Cortex of kidney (tissue), 1 donor: ENCODE results near the gene B4GALNT3.
"Not testable (repeated sequence)": the region's sequence is repeated elsewhere in the genome, so short reads cannot be mapped to it uniquely, and the experiment has no call there.

Source experiments
- DNase-seq: peaks from one replicate; lab custom pipeline; 2025; lab: John Stamatoyannopoulos, UW

The B4GALNT3 gene

DNA sequence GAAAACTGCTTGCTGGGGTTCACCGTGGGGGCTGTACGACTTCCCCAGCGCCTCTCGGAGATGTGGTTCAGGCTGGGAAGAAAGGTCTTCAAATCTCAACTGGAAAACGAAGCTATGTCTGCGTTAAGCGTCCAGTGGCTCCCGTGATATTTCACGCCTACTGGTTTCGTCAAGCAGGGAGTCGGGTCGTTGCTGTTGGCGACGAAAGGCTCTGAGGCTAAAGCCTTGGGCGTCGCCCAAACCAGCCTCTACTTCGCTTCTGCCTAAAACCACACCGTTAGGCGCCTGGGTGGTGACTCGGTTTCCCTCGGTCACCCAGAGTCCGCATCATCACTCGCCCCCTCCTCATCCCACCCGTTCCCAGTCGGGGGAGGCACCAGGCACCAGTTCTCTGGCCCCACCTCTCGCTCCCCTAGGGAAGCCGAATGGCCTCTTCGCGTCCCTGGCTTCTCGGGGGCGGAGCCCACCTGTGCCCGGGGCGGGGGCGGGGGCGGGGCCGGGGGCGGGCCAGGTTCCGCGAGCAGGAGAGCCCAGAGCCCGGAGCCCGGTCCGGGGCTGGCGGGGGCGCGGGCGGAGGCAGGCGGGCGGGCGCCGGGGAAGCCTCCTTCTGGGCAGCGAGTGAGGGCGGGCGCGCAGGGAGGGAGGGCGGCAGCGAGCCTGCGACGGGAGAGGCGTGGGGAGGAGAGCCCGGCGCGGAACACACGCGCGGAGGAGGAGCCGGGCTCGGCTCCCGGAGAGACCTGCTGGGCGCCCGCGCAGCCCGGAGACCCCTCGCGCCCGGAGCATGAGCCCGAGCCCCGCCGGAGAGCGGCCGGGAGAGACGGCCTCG is at the start of gene B4GALNT3:
Gene B4GALNT3, plus strand, starts transcription at position 510 of the 829 bp plus-strand sequence. CDS start 438 bp downstream, outside the sequence.
- no peak for DNase-seq

DNA sequence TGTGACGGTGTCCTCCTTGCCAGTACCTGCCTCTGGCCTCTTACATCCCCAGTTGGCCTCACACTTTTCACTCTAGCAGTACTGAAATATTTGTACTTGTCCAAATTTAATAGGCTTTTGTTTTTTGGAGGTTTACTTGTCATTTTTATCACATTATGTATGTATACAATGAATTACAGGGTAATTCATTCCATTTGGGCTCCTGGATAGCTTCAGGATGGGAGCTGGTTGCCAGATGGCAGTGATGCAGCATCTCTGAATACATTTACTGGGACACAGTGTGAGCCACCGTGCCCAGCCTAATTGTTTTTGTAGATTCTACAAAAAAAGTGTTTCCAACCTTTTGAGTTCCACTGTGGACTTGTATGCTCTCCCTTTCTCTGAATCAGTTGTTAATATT is 44.9 kb upstream of the B4GALNT3 start:
- no peak for DNase-seq

DNA sequence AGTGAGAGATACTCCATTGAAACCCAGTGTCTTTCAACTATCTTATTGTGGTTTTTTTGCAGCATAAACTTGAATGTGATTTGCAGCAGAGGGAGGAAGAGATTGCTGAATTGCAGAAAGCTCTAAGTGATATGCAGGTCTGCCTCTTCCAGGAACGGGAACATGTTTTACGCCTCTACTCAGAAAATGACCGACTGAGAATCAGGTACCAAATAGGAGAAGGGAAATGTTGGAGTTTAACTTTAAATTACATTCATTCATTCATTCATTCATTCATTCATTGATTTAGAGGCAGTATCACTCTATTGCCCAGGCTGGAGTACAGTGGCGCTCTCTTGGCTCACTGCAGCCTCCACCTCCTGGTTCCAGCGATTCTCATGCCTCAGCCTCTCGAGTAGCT is 41.3 kb upstream of the B4GALNT3 start:
- no peak for DNase-seq

DNA sequence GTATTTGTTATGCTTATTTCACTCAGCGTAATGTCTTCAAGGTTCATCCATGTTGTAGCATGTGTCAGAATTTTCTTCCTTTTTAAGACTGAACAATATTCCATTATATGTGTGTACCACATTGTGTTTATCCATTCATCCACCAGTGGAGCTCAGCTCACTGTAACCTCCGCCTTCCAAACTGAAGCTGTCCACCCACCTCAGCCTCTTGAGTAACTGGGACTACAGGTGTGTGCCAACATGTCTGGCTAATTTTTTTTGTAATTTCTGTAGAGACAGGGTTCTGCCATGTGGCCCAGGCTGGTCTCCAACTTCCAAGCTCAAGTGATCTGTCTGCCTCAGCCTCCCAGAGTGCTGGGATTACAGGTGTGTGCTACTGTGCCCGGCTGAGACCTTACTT is 37.2 kb upstream of the B4GALNT3 start:
- DNase-seq = no peak

DNA sequence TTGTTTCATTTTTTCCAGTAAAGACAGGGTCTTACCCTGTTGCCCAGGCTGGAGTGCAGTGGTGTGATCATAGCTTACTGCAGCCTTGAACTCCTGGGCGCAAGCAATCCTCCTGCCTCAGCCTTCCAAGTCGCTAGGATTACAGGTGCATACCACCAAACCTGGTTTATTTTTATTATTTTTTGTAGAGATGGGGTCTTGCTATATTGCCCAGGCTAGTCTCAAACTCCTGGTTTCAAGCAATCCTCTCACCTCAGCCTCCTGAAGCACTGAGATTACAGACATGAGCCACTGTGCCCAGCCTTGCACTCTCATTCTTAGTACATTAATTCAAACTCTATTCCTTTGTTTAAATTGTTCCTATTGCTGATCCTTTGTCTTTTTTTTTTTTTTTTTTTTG is 24.0 kb upstream of the B4GALNT3 start:
- DNase-seq = not testable (repeated sequence)

DNA sequence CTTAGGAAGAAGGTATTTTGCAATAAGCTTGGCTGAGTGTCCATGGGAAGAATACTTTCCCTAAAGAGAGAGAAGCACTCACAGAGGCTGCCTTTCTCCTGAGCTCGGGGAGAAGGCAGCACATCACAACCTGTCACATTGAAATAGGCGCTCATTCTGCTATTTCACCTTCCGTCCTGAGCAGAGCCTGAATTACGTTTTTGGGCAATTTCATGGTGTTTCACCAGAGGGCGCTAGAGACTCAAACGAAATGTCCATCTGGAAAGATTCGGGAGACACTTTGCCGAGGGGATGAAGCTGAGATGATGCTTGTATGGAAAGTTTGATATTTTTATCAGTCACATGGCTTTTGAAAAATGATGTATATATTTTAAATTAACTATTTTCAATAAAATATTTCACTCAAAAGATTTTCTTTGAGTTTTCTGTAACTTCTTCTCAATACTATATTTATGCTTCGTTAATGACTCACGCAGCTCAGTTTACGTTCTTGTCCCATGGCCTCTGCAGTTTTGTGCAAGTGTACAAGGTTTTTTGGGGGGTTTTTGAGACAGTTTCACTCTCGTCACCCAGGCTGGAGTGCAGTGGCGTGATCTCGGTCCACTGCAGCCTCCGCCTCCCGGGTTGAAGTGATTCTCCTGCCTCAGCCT is 17.4 kb upstream of the B4GALNT3 start:
- DNase-seq = no peak

DNA sequence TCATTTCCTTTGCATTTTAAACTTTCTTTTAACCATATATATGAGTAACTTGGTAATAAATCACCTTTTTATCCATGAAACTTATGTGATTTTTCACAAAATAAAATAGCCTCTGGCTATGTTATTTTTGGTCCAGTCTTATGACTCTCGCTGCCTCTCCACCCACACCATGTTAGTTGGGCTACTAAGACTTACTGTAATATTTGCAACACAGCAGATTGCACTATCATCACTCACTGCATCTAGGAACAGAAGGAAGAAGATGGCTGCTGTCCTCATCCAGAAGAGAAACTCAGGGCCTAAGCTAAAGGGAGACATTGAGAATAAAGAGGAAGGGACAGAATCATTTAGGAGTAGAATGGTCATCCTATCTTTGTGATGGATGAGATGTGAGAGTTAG is 12.6 kb upstream of the B4GALNT3 start:
- DNase-seq = no peak

DNA sequence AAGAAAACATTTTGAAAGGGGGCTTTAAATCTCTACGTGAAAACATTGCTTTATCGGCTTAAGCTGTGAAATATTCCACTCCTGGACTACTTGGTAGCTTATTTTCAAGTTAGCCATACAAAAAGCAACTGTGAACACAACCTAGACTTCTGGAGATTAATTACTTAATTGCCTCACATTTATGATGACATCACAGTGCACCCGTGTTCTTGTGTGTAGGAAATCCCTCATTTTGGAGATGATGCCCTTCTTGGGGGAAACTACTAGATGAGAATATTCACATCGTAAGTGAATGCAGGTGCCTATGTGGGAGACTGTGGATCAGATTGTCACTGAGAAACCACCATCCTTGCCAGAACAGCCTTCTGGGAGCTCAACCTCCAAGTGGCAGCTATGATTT is 10.5 kb upstream of the B4GALNT3 start:
- DNase-seq = no peak

DNA sequence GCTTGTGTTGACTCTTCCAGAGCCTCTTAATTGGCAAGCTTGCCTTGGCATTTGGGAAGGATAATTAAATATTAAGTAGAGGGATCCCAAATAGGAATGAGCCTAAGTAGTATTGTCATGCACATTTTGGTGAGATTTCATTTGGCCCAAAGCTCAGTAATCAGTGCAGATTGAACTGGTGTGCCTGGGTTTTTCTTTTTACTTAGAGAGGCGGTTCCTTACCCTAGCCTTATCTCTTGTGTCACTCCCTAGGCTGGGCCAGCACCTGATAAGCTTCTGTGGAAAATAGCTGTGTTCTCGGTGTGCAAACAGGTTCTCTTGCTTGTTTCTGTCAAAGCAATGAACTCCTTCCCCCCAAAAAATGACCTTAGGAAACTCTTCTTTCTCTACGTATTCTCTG is 9.3 kb upstream of the B4GALNT3 start:
- DNase-seq = no peak

DNA sequence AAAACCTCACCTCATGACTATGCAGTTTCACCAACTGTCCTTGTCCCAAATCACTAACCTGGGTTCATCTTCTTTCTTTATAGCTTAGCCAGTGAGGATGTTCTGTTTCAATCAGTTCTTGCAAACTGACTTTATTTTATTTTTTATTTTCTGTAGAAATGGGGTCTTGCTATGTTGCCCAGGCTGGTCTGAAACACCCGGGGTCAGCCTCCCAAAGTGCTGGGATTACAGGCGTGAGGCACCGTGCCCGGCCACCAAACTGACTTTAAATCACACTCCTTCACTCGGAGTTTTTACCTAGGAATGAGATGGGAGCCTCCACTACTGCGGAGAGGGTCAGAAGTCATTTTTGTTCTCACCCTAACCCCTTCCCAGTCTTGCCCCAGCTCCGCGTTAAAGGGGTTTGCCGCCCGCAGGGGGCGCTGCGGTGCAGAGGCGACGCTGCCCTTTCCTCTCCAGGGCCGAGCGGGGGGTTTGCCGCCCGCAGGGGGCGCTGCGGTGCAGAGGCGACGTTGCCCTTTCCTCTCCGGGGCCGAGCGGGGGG is 7.0 kb upstream of the B4GALNT3 start:
- no peak for DNase-seq

DNA sequence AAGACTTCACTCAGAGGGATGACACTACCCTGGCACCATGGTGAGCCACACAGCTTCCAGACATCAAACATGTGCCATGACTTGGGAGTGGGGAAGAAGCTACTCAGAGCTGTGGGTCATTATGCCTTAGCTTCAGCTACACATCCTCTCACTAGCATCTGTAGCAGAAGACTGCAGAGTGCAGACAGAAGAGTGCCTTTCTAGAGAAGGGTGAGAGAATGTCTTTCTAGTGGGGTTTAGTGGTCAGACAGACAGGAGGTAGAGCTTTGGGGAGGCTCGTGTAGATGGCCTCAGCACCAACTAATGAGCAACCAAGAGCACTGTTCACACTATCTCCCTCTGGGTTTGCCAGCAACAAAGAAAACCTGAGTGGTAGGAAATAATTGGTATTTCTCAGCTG is 4.9 kb upstream of the B4GALNT3 start:
- no peak for DNase-seq

DNA sequence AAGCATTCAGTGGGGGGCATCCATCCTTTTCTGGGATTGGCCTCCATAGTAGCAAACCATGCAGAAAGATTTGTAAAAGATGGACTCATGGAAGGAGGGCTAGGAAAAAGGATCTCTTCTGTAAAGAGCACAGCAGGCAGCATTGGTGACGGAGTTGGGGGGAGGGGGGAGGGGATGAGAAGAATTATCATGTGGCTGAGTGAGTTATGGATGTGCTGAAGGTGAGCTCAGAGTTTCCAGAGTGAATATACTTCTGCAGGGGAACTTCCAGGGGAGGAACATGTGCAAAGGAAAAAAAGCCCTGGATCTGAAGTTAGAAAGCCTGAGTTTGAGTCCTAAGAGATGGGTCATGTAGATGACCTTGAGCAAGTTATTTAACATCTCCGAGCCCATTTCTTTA is 3.9 kb upstream of the B4GALNT3 start:
- DNase-seq = no peak

DNA sequence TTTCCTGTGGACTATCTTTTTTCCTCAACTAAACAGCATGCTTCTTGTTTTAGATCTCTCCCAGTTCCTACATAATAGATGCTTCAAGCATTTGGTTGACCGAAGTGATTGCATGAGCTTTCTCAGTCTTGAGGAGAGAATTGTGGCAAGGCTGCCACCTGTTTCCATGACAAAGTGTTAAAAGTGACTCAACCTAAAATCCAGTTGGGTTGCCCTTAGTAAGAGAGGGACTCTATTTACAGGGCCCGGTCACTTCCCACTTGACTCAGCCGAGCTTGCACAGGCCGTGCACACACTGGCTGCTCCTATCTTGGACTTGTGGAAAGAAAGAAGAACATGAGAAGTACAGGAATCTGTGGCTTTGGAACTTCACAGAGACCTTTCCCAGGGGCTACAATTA is 2.1 kb upstream of the B4GALNT3 start:
- DNase-seq = no peak

DNA sequence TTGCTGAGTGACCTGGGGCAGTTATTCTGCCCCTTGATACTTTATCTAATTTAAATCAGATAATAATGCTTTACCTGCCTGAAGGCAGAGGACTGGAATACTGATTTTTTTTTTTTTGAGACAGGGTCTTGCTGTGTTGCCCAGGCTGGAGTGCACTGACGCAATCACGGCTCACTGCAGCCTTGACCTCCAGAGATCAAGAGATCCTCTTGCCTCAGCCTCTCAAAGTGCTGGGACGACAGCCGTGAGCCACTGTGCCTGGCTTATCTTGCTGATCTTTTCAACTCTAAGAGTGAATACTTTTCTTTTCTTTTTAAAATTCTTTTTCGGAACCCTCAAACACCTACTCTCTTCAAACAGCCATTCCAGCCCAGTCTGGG is 699 bp upstream of the B4GALNT3 start:
- DNase-seq = no peak

DNA sequence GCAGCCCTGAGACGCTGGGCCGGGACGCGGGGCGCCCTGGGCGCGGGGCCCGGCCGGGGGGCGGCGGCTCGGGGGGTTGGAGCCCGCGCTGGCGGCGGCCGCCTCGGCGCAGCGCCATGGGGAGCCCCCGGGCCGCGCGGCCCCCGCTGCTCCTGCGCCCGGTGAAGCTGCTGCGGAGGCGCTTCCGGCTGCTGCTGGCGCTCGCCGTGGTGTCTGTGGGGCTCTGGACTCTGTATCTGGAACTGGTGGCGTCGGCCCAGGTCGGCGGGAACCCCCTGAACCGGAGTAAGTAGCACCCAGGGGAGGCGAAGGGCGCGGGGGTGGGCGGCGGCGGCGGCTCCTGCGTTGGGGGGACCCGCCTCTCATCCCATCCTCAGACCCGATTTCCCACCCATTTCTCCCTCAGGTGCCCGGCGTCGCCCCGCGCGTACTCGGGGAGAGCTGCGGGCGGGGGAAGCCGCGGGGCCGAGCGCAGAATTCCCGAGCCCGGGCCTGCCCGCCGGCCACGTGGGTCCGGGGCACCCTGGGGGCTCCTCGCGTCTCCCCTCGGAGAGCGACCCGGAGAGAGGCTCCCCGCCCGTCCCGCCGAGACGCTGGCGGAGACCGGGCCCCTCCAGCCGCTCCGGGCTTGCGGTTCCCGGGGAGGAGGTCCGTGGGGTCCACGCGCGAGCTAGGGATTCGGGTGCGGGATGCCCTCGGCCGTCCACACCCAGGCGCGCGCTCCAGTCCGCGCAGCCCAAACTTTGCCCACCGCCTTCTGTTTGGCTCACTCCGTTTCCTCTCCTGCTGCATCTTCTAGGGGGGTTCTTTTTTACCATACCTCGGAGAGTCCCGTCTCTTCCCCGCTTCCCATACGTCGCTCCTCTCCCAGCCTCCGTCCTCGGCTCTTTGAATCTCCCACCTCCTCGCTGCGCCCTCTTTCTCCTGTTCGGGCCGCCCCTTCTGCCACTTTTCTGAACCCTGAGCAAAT is 807 bp downstream of the B4GALNT3 start:
- no peak for DNase-seq

DNA sequence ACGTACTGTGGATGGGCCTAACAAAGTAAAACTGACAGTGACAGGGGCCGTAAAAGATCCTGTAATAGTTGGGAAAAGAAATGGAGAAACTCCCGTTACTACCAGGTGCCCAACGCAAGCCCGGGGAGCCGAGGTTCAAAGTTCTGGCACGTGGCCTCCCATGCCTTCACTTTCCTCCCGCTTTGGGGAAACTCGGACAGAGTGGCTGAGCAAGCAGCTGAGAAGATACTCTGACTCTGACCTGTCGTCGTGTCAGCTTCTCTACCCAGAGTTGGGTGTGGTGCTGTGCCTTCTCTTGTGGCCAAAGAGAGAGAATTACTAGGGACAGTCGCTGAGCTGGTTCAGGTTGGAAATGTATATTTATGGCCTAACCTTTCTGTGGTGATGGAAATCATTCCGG is 1.7 kb downstream of the B4GALNT3 start:
- DNase-seq = no peak

DNA sequence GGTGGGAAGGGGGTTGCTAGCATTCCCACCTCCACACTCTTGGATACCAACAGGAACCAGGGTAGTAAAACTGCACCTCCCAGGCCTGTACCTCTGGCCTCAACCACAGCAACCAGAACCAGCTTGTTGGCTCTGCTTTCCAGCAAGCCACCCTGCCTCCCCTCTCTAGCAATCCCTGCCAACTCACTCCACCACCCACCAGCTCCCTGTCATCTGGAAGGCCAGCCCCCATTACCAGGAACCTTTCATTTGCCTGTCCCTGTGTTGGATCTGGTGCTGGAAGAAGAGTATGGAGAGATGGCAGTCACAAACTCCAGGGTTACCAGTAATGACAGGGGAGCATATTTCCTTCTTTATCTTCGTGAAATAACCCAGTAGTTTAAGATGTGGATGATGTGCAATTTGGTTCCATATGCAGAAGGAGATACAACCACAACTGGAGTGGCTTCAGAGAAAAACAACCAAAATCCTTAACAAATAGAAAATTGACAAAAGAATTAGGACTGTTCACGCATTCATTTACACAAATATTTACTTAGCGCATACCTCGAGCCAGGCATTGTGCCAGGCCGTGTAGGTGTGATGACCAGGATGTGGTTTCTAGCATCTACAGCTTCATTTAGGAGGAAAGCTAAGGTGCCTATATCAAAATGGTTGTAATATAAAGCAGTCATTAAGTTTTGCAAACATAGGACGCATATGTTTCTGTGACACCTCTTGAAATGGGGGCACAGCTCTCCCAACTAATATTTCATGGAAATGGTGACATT is 3.4 kb downstream of the B4GALNT3 start:
- no peak for DNase-seq

DNA sequence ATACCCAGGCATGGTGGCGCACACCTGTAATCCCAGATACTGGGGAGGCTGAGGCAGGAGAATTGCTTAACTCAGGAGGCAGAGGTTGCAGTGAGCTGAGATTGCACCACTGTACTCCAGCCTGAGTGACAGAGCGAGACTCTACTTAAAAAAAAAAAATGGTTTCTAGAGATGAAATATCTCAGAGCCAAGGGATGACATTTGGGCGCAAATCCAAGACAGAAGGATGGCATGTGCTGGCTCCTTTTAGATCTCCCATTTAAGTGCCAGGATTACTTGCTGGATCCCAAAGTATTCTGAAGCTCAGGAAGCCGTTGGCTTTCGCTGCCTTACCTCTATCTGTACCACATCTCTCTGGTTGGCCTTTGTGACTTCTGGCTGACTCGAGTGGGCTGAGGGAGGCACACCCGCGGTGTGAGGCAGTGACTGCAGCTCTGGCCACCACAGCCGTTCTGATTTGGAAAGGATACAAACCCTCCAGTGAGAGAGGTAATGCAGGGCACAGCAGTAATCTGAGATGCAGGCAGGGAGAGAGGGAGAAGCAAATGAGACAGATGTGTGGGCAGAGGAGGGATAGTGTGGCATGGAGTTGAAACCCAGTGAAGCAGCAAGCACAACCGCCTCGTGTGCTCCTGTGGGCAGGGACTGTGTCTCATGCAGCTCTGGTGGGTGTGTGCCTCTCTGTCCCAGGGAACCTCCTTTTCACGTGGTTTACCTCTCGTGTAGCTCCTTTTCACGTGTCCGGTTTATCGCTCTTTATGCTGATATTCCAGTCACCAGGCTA is 4.9 kb downstream of the B4GALNT3 start:
- no peak for DNase-seq

DNA sequence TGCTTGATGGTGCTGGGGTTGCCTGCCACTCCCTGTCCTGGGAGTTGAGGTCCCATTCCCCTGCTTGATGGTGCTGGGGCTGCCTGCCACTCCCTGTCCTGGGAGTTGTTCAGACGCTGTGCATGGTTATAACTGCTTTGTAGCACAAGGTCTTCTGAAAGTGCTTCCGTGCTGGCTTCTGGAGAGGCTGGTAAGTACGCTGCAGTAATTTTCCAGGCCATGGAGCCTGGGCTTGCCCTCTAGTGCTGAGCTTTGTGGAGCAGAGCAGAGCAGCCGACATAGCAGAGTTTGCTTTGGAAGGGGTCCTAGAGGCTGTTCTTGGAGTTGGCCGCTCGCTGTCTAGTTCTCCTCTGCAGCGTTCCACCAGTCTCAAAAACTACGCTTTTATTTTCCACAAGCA is 6.3 kb downstream of the B4GALNT3 start:
- DNase-seq = no peak

DNA sequence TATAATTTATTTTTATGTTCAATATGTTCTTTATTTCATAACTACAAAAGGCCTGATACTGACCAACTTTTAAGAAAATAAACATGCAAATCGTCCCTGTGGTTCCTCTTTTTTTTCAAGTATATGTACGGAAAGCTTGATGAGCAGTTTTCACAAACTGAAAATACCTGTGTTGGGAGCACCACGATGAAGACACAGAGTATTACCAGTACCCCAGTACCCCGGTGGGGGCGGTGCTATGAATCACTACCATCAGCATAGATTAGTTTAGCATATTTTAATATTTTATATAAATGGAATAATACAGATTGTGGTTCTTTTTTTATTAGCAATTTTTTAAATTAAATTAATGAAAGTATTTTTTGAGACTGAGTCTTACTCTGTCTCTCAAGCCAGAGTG is 7.0 kb downstream of the B4GALNT3 start:
- no peak for DNase-seq

DNA sequence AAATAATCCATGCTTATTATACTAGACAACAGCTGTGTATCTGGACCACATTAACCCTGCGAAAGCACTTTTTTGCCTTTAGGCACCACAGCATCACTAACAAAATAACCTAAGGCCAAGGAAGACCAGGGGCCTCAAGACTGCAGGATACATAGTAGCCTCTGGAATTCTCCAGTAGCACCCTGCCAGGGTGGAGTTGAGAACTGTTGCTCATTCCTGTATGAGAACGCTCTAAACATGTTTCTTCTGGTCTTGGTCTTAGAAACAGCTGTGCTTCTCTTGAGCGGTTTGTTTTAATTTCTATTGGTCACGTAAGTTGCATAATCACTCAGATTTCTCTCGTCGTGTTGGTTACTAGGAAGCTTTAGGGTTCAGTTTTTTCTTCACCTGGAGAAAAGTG is 7.9 kb downstream of the B4GALNT3 start:
- DNase-seq = no peak
